AG04449 (cell line): ENCODE results near the gene SMIM30.

Experiments
- CTCF ChIA-PET: fragments of 350-600 bp; formaldehyde crosslinking; extraction: SDS; loops from one replicate; lab custom pipeline; 2021; ENCODE audit warnings: antibody characterized with exemption; lab: Yijun Ruan, JAX
- POLR2A ChIA-PET: fragments of 400-600, 350-600 bp; formaldehyde crosslinking; extraction: SDS; loops from one replicate; lab custom pipeline; 2020; ENCODE audit warnings: antibody characterized with exemption, inconsistent platforms; lab: Yijun Ruan, JAX
- DNase-seq: peaks from one replicate; pipeline ENCODE4 v3.0.0-alpha.2; 2010; ENCODE audit warnings: low read depth, low spot score
- H3K4me3 ChIP-seq: 2 replicates; pipeline ENCODE4 v1.5.1; 2011; ENCODE audit warnings: low read depth, mild to moderate bottlenecking, control low read depth, low read length
- TF ChIP-seq, protein P1 (sequence below): IDR thresholded peaks from one replicate; pipeline ENCODE4 v1.5.1; 2011; ENCODE audit warnings: mild to moderate bottlenecking, moderate library complexity, low read length, control low read depth, inconsistent platforms; ENCODE audit not compliant: insufficient read depth; ENCODE audit errors: missing control alignments

Gene SMIM30

DNA sequence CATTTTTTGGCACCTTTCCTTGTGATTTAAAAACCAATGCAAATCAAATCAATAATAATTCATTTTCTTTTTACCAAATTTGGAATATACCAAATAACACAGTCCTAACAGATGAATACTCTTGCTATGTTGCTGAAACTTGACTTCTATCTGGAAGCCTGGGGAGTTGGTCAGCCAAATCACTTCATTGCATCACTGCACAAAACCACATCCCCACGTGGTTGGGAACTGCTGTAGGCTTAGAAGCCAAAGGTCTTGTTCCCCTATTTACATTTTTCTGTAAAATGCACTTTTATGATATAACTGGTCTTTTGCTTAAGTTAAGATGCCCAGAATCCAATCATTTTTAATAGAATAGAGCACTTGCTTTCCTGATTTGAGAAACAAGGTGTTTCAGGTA lies 46.9 kb downstream of the SMIM30 start:
- no peak for DNase-seq
- TF ChIP-seq, protein P1, sequence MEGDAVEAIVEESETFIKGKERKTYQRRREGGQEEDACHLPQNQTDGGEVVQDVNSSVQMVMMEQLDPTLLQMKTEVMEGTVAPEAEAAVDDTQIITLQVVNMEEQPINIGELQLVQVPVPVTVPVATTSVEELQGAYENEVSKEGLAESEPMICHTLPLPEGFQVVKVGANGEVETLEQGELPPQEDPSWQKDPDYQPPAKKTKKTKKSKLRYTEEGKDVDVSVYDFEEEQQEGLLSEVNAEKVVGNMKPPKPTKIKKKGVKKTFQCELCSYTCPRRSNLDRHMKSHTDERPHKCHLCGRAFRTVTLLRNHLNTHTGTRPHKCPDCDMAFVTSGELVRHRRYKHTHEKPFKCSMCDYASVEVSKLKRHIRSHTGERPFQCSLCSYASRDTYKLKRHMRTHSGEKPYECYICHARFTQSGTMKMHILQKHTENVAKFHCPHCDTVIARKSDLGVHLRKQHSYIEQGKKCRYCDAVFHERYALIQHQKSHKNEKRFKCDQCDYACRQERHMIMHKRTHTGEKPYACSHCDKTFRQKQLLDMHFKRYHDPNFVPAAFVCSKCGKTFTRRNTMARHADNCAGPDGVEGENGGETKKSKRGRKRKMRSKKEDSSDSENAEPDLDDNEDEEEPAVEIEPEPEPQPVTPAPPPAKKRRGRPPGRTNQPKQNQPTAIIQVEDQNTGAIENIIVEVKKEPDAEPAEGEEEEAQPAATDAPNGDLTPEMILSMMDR = no peak
- POLR2A ChIA-PET = no interaction called here
- no peak overlapping the region for H3K4me3 ChIP-seq
- CTCF ChIA-PET = no interaction called here
